ENCODE measurements around the gene EMD.

The EMD gene

GRCh38 chrX:154419189-154419588 is 40.1 kb downstream of the EMD start:
- no peak for DNase-seq (ENCODE audit: low read depth)

GRCh38 chrX:154419688-154420401 is 40.8 kb downstream of the EMD start:
- no peak for DNase-seq (ENCODE audit: low read depth)

- no peak for DNase-seq (ENCODE audit: low read depth)
These were observed 41.3 kb downstream of the EMD start for GRCh38 chrX:154420402-154420756.

GRCh38 chrX:154426916-154427770 is 48.0 kb downstream of the EMD start:
- DNase-seq (ENCODE audit: low read depth), result no peak

GRCh38 chrX:154428176-154429171 is 49.4 kb downstream of the EMD start, which contains the start of gene ATP6AP1:
TSS of gene ATP6AP1 (plus strand) at chrX:154428677. CDS start at chrX:154428693, 16 bp downstream.
- peak; percentile 83 for DNase-seq (ENCODE audit: low read depth)

- no peak for DNase-seq (ENCODE audit: low read depth)
These were observed 50.6 kb downstream of the EMD start for GRCh38 chrX:154429711-154430110.

- no peak for DNase-seq (ENCODE audit: low read depth)
These were observed 51.4 kb downstream of the EMD start for GRCh38 chrX:154430479-154430878.

DNA sequence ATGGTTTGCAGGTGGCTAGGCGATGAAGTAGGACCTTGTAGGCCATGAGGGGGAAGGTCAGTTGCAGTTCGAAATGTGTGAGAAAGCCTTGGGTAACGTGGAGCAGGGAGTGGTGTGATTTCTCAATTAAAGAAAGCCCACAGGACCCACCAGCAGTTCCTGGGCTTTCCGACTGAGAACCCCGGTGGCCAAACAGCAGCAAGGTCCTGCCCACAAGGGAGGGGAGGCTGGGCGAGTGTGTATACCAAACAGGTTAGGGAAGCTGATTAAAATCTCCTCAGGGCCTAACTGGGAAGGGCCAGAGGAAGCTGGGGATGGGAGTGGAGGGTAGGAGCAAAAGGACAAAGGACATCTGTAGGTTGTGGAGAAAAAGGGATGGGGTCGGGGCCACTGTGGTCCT is 51.8 kb downstream of the EMD start:
- DNase-seq (ENCODE audit: low read depth), result no peak

All from activated T-helper 9 cell treated with anti-CD3 and anti-CD28 coated beads, Interleukin-2, amount 50 U/mL, for 16 hours (primary cell).